HepG2 (cell line): ENCODE results near the gene NFKBIZ. TPM values are rescaled to one million over a fixed set of nuclear protein-coding genes. Genes with fewer than 3 reads are reported as not detected.

Experiments used
- ATAC-seq: fragments of 200-7000 bp; cut with Tn5 transposase; 3 replicates; pipeline ENCODE4 v1.9.1; 2020; ENCODE audit warnings: mild to moderate bottlenecking, moderate library complexity
- BruUV-seq: library from RNA; stranded (reverse); fragments of 400-500 nt; replicated peaks from 2 replicates; lab custom pipeline; 2021; lab: Mats Ljungman, UMichigan
- CTCF ChIA-PET: fragments of 300-600 bp; formaldehyde crosslinking; extraction: SDS; loops from one replicate; lab custom pipeline; 2021; ENCODE audit warnings: low total read pairs, inconsistent platforms, low intra/inter-chr PET ratio; lab: Yijun Ruan, JAX
- POLR2A ChIA-PET: fragments of 350-600 bp; sonication (Branson Sonifier 250); formaldehyde crosslinking; loops from one replicate; lab custom pipeline; 2020; ENCODE audit warnings: antibody characterized with exemption, inconsistent platforms; lab: Yijun Ruan, JAX
- DNase-seq: peaks from one replicate; pipeline ENCODE4 v3.0.0-alpha.2; 2015; ENCODE audit warnings: low spot score
- FAIRE-seq: peaks from 3 replicates; lab custom pipeline; 2011; peaks lifted over from hg19 to GRCh38; lab: Jason Lieb, UNC
- H2AFZ ChIP-seq: one replicate; pipeline ENCODE4 v1.6.1; 2011; ENCODE audit warnings: low read length, inconsistent platforms
- H3K27ac ChIP-seq: fragments of 300-600 bp; 3 replicates; pipeline ENCODE4 v1.8.0; 2011; ENCODE audit warnings: mixed run types, mild to moderate bottlenecking, mixed read lengths, low read length, inconsistent platforms; ENCODE audit not compliant: insufficient read depth; ENCODE audit errors: extremely low read length
- H3K27me3 ChIP-seq, 2 experiments: fragments of 200-600 bp in 1 of 2; 2 replicates in 1 of 2; 3 replicates in 1 of 2; pipeline versions ENCODE4 v1.6.0 to v1.8.0; 2011; ENCODE audit warnings: low read length in 2 of 2, mild to moderate bottlenecking in 2 of 2, moderate library complexity in 2 of 2, inconsistent platforms in 1 of 2; ENCODE audit not compliant: insufficient read depth in 2 of 2, control insufficient read depth in 1 of 2
- H3K36me3 ChIP-seq, 2 experiments: fragments of 200-600 bp in 1 of 2; replicated peaks in 1 of 2; 2 replicates in 1 of 2; 3 replicates in 1 of 2; pipeline versions ENCODE4 v1.5.1 to v1.8.0; 2011; ENCODE audit warnings: low read length in 2 of 2, inconsistent platforms in 1 of 2; ENCODE audit not compliant: insufficient read depth in 2 of 2, control insufficient read depth in 1 of 2
- H3K4me1 ChIP-seq: 2 replicates; pipeline ENCODE4 v1.5.1; 2012; ENCODE audit warnings: low read length, inconsistent platforms; ENCODE audit not compliant: insufficient read depth
- H3K4me2 ChIP-seq: 2 replicates; pipeline ENCODE4 v1.6.0; 2011; ENCODE audit warnings: low read depth, low read length, inconsistent platforms
- H3K4me3 ChIP-seq, 3 experiments: fragments of 200-600 bp in 1 of 3; sonication (generic), shearing (Covaris generic) in 1 of 3; replicated peaks in 1 of 3; 2 replicates each; pipeline ENCODE4 v1.5.1; 2011 to 2016; ENCODE audit warnings: low read length in 3 of 3, inconsistent platforms in 2 of 3, low read depth in 2 of 3, mild to moderate bottlenecking in 2 of 3, control low read depth in 1 of 3, mixed read lengths in 1 of 3; ENCODE audit not compliant: insufficient read depth in 1 of 3
- H3K79me2 ChIP-seq: one replicate; pipeline ENCODE4 v1.6.1; 2011; ENCODE audit warnings: low read length, inconsistent platforms; ENCODE audit not compliant: insufficient read depth
- H3K9ac ChIP-seq: 2 replicates; pipeline ENCODE4 v1.6.0; 2011; ENCODE audit warnings: mild to moderate bottlenecking, low read depth, low read length, inconsistent platforms; ENCODE audit not compliant: insufficient read depth
- H3K9me3 ChIP-seq: 2 replicates; pipeline ENCODE4 v1.5.1; 2012; ENCODE audit warnings: mild to moderate bottlenecking, low read length
- H4K20me1 ChIP-seq: 2 replicates; pipeline ENCODE4 v1.6.0; 2011; ENCODE audit warnings: inconsistent platforms, mild to moderate bottlenecking, low read length, moderate library complexity; ENCODE audit not compliant: insufficient read depth
- BCL3 ChIP-seq: sonication (generic); formaldehyde crosslinking; IDR thresholded peaks from 2 replicates; pipeline ENCODE4 v1.5.1; 2020; ENCODE audit warnings: mild to moderate bottlenecking, missing genetic modification reagents, moderate library complexity
- HOXA3 ChIP-seq: sonication (generic); formaldehyde crosslinking; IDR thresholded peaks from 2 replicates; pipeline ENCODE4 v1.5.0; 2020; ENCODE audit warnings: missing genetic modification reagents
- KLF13 ChIP-seq: sonication (generic); formaldehyde crosslinking; IDR thresholded peaks from 2 replicates; pipeline ENCODE4 v1.4.0; 2020; ENCODE audit warnings: mild to moderate bottlenecking, missing genetic modification reagents
- MTERF4 ChIP-seq: sonication (generic); formaldehyde crosslinking; IDR thresholded peaks from 2 replicates; pipeline ENCODE4 v1.8.0; 2023; ENCODE audit warnings: mild to moderate bottlenecking, missing genetic modification reagents
- NR0B2 ChIP-seq: sonication (generic); formaldehyde crosslinking; IDR thresholded peaks from 2 replicates; pipeline ENCODE4 v1.4.0; 2020; ENCODE audit warnings: mild to moderate bottlenecking, missing genetic modification reagents
- POLR2AphosphoS5 ChIP-seq: IDR thresholded peaks from 2 replicates; pipeline ENCODE4 v1.6.1; 2012; ENCODE audit warnings: low read depth, low read length
- REPIN1 ChIP-seq: sonication (generic); formaldehyde crosslinking; IDR thresholded peaks from 2 replicates; pipeline ENCODE4 v1.8.0; 2022; ENCODE audit warnings: missing genetic modification reagents, low read depth, mild to moderate bottlenecking, borderline replicate concordance
- RXRA ChIP-seq: sonication (generic); formaldehyde crosslinking; IDR thresholded peaks from 2 replicates; pipeline ENCODE4 v1.5.1; 2020; ENCODE audit warnings: missing genetic modification reagents
- TFAP4 ChIP-seq: sonication (generic); IDR thresholded peaks from 2 replicates; pipeline ENCODE4 v1.6.1; 2016; ENCODE audit warnings: low read depth, borderline replicate concordance
- WIZ ChIP-seq: sonication (generic); formaldehyde crosslinking; IDR thresholded peaks from 2 replicates; pipeline ENCODE4 v1.5.1; 2020; ENCODE audit warnings: mild to moderate bottlenecking, missing genetic modification reagents
- ZNF18 ChIP-seq: sonication (generic); formaldehyde crosslinking; IDR thresholded peaks from 2 replicates; pipeline ENCODE4 v1.8.0; 2022; ENCODE audit warnings: mild to moderate bottlenecking, missing genetic modification reagents; ENCODE audit not compliant: insufficient replicate concordance
- ZNF557 ChIP-seq: sonication (generic); formaldehyde crosslinking; IDR thresholded peaks from 2 replicates; pipeline ENCODE4 v1.4.0; 2020; ENCODE audit warnings: missing genetic modification reagents
- ZNF788 ChIP-seq: sonication (generic); formaldehyde crosslinking; IDR thresholded peaks from 2 replicates; pipeline ENCODE4 v1.5.0; 2020; ENCODE audit warnings: mild to moderate bottlenecking, missing genetic modification reagents, borderline replicate concordance
- ZZZ3 ChIP-seq: sonication (generic); formaldehyde crosslinking; IDR thresholded peaks from 2 replicates; pipeline ENCODE4 v1.4.0; 2020; ENCODE audit warnings: missing genetic modification reagents, mild to moderate bottlenecking, borderline replicate concordance
- WGBS: methylation state at CpG from one replicate; pipeline ENCODE4 v1.1.6; 2017; ENCODE audit warnings: low lambda C conversion rate; 5-methylcytosine and 5-hydroxymethylcytosine counted together
- in situ Hi-C: cut with HindIII; loops from 2 replicates; pipeline ENCODE4 v1.10.0; 2017; ENCODE audit warnings: low pct_unique_long_range_greater_than_20kb; ENCODE audit not compliant: extremely low pct_ligation_motif_present
- intact Hi-C: fragments of 100-400 bp; cut with micrococcal nuclease; formaldehyde crosslinking; loops from one replicate; pipeline ENCODE4 v1.10.0; 2022; ENCODE audit not compliant: unreplicated experiment
- polyA plus RNA-seq, 8 experiments: library from polyadenylated mRNA; depleted of rRNA in 3 of 8; stranded (reverse) in 7 of 8; unstranded in 1 of 8; fragments of >200 nt; fragmentation: Illumina TruSeq in 4 of 8; extraction: Trizol in 4 of 8; gene quantifications; 2 replicates each; pipeline versions ENCODE4 v1.2.1 to v1.2.3, GENCODE V29; 2011 to 2016; ENCODE audit warnings: low read depth in 4 of 8, missing spikeins in 1 of 8, mixed read lengths in 1 of 8; ENCODE audit not compliant: insufficient read depth in 1 of 8
- total RNA-seq, 5 experiments: library from RNA; depleted of rRNA; stranded (reverse); fragments of >200 nt; fragmentation: Illumina TruSeq; extraction: Trizol; gene quantifications; 2 replicates each; pipeline ENCODE4 v1.2.3, GENCODE V29; 2016; ENCODE audit warnings: low read depth in 1 of 5

The NFKBIZ gene
- total and polyA plus RNA-seq, 2 of the 13 experiments (the other 11 are each of a cell fraction or from before 2014, with no cell fraction given) = 25.9 to 60.6 TPM

- no peaks in the 10 kb centered on the region for H3K4me1 ChIP-seq
- no peak for FAIRE-seq
- H3K27me3 ChIP-seq = no peaks in the 10 kb centered on the region
- H2AFZ ChIP-seq = no peak overlapping the region
- no TSS peak for BruUV-seq
- TF ChIP-seq POLR2AphosphoS5 (no peak), WIZ (CRISPR knock-in tag) (no peak), ZNF557 (CRISPR knock-in tag) (no peak), NR0B2 (CRISPR knock-in tag) (no peak), RXRA (no peak), ZNF788 (CRISPR knock-in tag) (no peak), ZZZ3 (no peak), MTERF4 (CRISPR knock-in tag) (no peak), TFAP4 (no peak), HOXA3 (CRISPR knock-in tag) (no peak), BCL3 (CRISPR knock-in tag) (no peak), REPIN1 (CRISPR knock-in tag) (no peak), KLF13 (CRISPR knock-in tag) (no peak), ZNF18 (CRISPR knock-in tag) (no peak)
- no peaks in the 10 kb centered on the region for H3K36me3 ChIP-seq
- no peak overlapping the region for H3K4me2 ChIP-seq
- no peak overlapping the region for H3K27ac ChIP-seq
- no peak for ATAC-seq
- H3K9me3 ChIP-seq = no peaks in the 10 kb centered on the region
- no peak overlapping the region for H3K4me3 ChIP-seq
- no peaks in the 10 kb centered on the region for H4K20me1 ChIP-seq
- H3K79me2 ChIP-seq = no peaks in the 10 kb centered on the region
- in situ Hi-C loops = no loop called here
- POLR2A ChIA-PET = no interaction called here
- CTCF ChIA-PET = no interaction called here
- H3K9ac ChIP-seq = no peak overlapping the region
- WGBS = 0% methylated on average over 1 of the region's 1 CpG
- intact Hi-C loops = no loop called here
- DNase-seq = no peak
Measured at GRCh38 chr3:101900316-101900715, 51.0 kb downstream of the NFKBIZ start.
